AG08396 (cell line): ENCODE data around the gene C13orf46.

Experiments used
- DNase-seq: peaks from one replicate; pipeline ENCODE4 v3.0.0; 2012; ENCODE audit warnings: low spot score, mixed read lengths

C13orf46 gene

DNA sequence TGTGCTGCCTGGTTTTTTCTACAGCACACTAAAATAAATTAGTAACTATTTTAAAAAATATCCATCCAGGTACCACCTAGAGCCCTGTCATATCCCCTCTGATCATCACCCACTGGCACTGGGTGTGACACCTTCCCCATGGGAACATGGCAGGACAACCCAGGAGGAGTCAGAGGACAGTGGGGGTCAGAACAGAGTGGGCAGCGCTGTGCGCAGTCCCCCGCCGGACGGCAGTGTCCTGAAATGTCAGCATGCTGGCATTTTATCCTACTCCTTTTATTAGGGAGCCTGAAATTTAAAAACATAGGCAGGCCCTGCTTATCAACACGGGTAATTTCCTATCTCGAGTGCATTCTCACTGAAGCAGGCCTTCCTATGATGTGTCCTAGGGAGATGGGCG, 67.9 kb downstream of the C13orf46 start:
- DNase-seq = no peak

DNA sequence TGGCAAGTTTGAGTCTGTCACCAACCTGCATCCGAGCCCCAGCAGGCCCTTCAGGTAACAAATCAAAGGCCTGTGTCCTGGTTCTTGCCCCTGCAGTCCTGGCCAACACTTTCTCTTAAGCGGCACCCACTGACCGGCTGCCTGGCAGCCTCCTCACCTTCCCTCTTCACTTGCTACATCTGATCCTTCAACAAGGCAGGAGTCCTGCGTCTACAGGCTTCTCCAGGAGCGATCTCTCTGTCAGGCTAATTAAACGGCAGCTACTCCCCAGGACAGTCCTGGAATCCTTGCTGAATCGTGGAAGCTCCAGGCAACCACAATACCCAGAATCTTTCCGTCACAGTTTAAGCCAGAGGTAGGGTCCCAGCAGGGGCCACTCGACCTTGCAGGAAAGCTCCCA, 68.9 kb downstream of the C13orf46 start:
- DNase-seq = no peak

DNA sequence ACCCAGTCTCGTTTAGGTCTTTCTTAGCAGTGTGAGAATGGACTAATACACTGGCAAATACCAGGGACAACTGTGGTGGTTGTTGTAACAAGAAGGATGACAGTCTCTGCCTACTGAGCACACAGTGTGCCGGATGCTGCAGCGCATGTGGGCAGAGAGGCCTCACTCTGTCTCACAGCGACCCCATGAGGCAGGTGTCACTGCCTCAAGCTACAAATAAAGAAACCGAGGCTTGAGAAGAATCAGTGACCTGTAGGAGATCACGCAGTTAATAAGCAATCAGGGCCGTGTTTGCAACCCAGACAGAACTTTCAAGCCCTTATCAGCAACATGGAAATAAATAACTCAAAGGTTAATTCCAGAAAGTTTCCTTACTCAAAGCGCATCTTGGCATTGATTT, 69.5 kb downstream of the C13orf46 start:
- DNase-seq = no peak

DNA sequence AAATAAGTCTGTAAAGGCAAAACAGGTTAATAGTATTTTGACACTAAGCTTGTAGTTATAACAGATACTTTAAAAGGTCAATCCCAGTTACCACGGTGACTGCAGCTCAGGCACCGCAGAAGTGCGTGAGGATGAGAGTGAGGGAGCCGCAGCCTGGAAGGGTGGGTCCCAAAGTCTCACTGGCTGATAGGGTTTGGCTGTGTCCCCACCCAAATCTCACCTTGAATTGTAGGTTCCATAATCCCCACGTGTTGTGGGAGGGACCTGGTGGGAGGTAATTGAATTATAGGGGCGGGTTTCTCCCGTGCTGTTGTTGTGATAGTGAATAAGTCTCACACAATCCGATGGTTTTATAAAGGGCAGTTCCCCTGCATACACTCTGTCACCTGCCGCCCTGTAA, 70.0 kb downstream of the C13orf46 start:
- no peak for DNase-seq
